Raji (cell line): ENCODE data around the gene POLR1E.

ENCODE experiments used
- POLR2A ChIP-seq: IDR thresholded peaks from 2 replicates; pipeline ENCODE4 v1.6.1; 2011; ENCODE audit warnings: low read depth, low read length, control low read depth; ENCODE audit not compliant: insufficient read depth

The POLR1E gene

GRCh38 chr9:37485389-37486255 is at the start of gene POLR1E:
Gene POLR1E, plus strand, starts transcription at chr9:37485948. Its CDS starts 100 bp downstream, at chr9:37486048.
- peak; percentile 98 for TF ChIP-seq POLR2A

GRCh38 chr9:37436540-37436939 is 49.2 kb upstream of the POLR1E start:
- TF ChIP-seq POLR2A, result no peak

GRCh38 chr9:37437010-37437409 is 48.7 kb upstream of the POLR1E start:
- no peak for TF ChIP-seq POLR2A

GRCh38 chr9:37437621-37438020 is 48.1 kb upstream of the POLR1E start:
- no peak for TF ChIP-seq POLR2A

GRCh38 chr9:37438359-37438758 is 47.4 kb upstream of the POLR1E start:
- TF ChIP-seq POLR2A, result no peak

- no peak for TF ChIP-seq POLR2A
These were observed 43.9 kb upstream of the POLR1E start for GRCh38 chr9:37441776-37442370.

- no peak for TF ChIP-seq POLR2A
These were observed 43.2 kb upstream of the POLR1E start for GRCh38 chr9:37442556-37442955.

GRCh38 chr9:37443566-37443965 is 42.2 kb upstream of the POLR1E start:
- TF ChIP-seq POLR2A, result no peak

- TF ChIP-seq POLR2A, result no peak
These were observed 40.9 kb upstream of the POLR1E start for GRCh38 chr9:37444890-37445289.

GRCh38 chr9:37445832-37446231 is 39.9 kb upstream of the POLR1E start:
- no peak for TF ChIP-seq POLR2A

GRCh38 chr9:37446401-37446800 is 39.3 kb upstream of the POLR1E start:
- TF ChIP-seq POLR2A, result no peak

- no peak for TF ChIP-seq POLR2A
These were observed 38.6 kb upstream of the POLR1E start for GRCh38 chr9:37447111-37447510.

- TF ChIP-seq POLR2A, result no peak
These were observed 35.7 kb upstream of the POLR1E start for GRCh38 chr9:37449862-37450632.

GRCh38 chr9:37451628-37452027 is 34.1 kb upstream of the POLR1E start:
- TF ChIP-seq POLR2A, result no peak

GRCh38 chr9:37452611-37453010 is 33.1 kb upstream of the POLR1E start:
- TF ChIP-seq POLR2A, result no peak

GRCh38 chr9:37453827-37454226 is 31.9 kb upstream of the POLR1E start:
- no peak for TF ChIP-seq POLR2A
